Stromal cell of bone marrow (primary cell): ENCODE results near the gene OTP.

Experiments
- DNase-seq: peaks from one replicate; pipeline ENCODE4 v3.0.0-alpha.2; 2012; ENCODE audit warnings: low read depth

Gene OTP

DNA sequence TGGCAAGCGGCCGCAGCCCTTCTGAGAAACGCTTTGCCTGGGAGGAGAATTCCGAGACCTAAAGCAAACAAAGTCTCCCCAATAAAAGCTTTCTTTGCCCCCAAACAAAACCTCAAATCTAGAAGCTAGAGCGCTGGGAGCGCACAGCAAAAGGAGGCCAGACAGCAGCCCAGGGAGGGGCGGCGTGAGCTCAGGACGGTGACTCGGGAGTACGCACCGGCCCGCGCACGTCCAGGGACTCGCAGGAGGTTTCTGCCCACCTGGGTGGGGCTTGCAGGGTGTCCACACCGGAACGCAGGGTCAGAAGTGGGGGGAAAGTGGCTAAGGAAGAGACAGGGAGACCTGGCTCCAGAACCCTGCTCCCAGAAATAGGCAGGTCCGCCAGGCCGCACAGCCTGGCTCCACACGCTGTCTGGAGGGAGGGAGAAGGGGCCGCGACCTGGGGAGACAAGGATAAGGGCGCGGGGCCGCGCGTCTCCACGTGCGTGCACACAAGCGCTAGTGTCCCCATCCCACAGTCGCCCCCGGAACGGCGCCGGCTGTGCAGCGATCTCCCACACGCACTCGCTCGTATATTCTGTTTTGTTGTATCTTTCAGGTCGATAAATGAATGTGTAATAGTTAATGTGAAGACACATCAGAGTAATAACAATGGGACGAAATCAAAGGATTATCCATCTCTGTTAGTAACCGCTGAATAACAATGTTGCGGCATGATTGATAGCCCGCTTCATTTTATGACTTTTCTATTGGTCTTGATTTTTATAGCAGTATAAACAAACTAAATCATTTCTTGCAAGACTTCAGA, 2.3 kb upstream of the OTP start:
- no peak for DNase-seq

DNA sequence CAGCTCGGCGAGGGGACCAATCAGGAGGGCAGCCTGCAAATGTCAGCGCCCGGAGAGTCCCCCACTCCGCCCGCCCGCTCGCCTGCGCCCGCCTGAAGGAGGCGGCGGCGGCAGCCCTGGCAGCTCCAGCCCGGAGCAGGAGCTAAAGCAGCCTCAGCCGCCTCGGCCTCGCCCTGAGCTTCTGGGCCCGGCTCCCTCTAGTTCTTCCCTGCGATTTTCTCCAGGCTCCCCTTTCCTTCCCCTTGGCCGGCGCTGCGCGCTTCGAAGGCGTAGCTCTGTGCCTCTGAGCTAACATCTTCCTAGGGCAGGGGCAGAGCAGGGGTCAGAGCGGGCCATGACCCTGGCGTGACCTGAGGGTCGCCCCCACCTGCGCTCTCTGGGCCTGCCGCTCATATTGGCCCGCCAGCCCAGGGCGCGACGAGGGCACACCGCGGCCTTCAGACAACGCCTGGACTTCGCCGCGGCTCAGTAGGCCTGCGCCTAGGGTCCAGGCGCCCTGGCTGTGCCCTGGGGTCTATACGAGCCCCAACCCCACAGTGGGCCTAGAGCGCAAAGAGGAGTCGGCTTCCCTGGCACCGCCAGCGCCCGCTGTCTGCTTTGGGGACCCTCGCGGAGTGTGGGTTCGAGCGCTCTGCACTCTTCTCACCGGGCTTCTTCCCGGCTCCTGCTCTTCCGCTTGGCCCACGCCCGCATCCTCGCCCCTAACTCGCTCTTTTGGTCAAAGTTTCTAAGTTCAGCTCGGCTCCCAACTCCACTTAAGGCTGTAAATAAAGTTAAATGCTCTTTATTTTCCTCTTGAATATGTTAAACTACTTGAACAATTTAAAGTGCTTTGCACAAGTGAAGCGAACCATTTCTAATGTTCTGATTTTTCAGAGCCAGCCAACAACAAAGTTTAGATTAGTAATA, 504 bp upstream of the OTP start:
- DNase-seq: no peak

- DNase-seq: no peak
Measured at GRCh38 chr5:77637170-77637997, 1.1 kb downstream of the OTP start.

DNA sequence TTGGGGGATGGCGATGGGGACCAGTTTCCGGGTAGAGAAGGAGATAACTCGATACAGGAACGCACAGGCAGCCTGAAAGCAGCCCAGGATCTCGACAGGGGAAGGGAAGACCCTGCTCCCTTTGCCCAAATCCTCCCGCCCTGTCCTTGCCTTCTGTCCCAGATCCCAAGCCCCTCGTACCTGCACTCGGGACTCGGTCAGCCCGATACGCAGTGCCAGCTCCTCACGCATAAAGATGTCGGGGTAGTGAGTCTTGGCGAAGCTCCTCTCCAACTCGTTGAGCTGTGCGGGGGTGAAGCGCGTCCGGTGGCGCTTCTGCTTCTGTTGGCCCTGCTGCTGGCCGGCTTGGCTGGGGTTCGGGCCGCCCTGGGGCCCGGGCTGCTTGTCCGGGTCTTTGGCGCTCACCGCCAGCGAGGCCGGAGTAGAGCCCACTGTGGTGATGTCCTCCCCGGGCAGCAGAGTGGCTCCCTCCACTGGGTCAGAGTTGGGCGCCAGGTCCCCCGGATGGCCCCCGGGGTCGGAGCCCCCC, 1.8 kb downstream of the OTP start:
- no peak for DNase-seq

GRCh38 chr5:77635917-77636640, 2.4 kb downstream of the OTP start:
- DNase-seq: no peak

GRCh38 chr5:77635067-77635916, 3.2 kb downstream of the OTP start:
- DNase-seq: no peak

- no peak for DNase-seq
Measured at GRCh38 chr5:77633709-77634108, 4.8 kb downstream of the OTP start.

- DNase-seq: no peak
Measured at GRCh38 chr5:77633207-77633675, 5.3 kb downstream of the OTP start.

- DNase-seq: no peak
Measured at GRCh38 chr5:77632526-77633206, 5.8 kb downstream of the OTP start.

DNA sequence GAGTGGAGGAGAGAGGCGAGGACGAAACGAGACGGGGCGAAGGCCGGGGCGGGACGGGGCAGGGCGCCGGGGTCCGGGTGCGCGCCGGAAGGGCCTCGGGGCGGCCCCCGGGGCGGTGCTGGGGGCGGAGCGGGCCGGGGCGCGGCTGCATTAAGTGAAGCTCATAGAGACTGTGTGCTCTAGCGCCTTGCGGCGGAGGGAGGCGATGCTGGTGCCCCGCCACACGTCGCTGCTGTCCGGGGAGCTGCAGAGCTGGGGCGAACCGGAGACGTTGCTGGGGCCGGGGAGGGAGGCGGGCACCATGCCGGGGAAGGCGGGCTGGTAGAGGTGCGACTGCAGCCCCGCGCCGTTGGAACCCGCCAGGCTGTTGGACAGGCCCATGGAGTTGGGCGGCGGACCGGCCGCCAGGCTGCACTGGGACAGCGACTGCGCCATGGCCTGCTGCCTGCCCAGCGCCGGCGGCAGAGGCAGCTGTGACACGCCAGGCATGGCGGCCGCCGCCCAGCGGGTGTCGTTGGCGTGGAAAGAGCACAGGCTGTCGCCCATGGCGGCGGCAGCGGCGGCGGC, 8.3 kb downstream of the OTP start:
- DNase-seq: peak; percentile 3

GRCh38 chr5:77629509-77630113, 8.9 kb downstream of the OTP start:
- no peak for DNase-seq

DNA sequence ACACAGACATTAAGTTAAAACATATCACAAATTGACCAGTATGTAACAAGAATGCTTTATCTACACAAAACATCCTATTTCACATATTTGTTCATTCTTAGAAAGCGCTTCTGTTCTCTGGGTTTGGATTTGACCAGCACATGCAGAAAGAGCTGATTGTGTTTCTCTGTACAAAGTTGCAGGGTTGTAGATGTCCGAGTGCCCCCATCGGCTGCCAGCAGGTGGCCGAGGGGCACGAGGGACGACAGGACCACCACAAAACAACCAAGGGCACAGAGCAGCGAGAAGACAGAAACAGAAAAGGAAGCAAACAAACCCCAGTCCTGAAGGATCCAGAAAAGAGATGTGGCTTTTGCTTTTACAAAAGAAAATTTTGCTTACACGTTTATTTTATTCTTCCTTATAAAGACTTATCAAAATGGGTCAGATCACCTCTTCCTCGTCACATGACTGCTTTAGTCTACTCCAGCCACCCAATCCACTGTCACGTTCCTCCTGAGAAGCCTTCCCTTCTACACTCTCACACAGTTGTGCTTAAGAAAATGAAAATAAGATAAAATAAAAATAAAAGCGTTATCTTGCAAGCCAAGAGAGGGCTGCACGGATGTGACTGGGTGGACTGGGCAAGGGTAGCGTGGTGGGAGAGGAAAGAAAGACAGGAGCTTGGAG, 9.5 kb downstream of the OTP start:
- DNase-seq: no peak

DNA sequence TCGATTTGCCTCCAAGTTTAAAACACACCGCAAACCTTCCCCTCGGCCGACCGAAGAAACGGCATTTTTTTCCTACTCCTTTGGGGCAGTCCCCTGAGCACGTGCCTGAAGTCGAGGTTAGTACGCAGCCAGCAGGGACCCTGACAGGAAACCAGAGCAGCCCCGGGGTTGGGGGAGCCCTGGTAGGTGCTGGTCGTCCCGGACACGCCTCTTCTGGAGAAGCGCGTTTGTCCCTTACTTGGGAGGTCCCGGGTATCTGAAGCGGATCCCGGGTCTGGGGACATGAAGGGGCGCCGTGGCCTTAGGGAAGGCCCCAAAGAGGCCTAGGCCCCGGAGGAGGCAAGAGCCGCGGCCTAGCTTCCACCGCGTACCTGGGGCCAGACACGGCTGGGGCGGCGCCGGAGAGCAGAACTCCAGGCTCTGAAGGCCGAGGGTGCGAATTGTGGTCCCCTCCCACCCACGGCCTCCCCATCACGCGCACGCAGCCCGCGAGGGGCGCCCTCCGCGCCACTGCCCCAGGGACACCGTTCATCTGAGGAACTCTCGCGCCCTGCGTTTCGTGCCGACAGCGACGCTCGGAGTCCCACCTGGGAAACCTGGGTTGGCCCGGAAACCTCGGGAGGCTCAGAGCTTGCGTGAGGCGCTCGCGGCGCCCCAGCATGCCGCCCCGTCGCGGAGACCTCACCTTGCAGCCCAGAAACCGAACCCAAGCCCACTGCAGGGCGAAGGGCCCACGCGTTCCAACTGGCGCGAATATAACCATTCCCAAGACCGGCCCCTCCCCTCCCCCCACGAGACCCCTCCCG, 10.4 kb downstream of the OTP start:
- no peak for DNase-seq

GRCh38 chr5:77623203-77623740, 15.2 kb downstream of the OTP start:
- DNase-seq: no peak

DNA sequence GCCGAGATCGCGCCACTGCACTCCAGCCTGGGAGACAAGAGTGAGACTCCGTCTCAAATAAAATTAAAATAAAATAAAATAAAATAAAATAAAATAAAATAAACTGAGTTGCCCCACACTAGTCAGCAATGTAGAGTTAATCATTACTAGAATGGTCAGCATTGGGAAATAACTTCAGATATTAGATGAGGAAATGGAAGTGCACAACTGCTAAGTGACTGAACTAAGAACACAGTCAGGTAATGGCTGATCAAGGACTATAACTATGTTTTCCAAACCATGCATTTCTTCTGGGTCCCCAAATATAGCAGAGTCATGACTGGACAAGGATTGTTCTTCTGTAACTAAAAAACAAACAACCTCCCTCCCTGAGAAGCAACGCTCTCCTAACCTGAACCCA, 17.1 kb downstream of the OTP start:
- DNase-seq: no peak

GRCh38 chr5:77620405-77620804, 18.1 kb downstream of the OTP start:
- no peak for DNase-seq

GRCh38 chr5:77616920-77617319, 21.6 kb downstream of the OTP start:
- DNase-seq: no peak
